ENCODE data around the gene TAS2R46.
"Not testable (repeated sequence)": the region's sequence is repeated elsewhere in the genome, so short reads cannot be mapped to it uniquely, and the experiment has no call there.

Gene TAS2R46

GRCh38 chr12:11062194-11062593 is at the start of gene TAS2R46:
Gene TAS2R46 (minus strand): TSS chr12:11062294. CDS start chr12:11062294, 0 bp downstream.
- DNase-seq (ENCODE audit: low read depth, low spot score), result not testable (repeated sequence)

GRCh38 chr12:11111213-11111612 is 49.1 kb upstream of the TAS2R46 start:
- DNase-seq (ENCODE audit: low read depth, low spot score), result not testable (repeated sequence)

- DNase-seq (ENCODE audit: low read depth, low spot score), result no peak
These were observed 46.8 kb upstream of the TAS2R46 start for GRCh38 chr12:11108862-11109261.

- no peak for DNase-seq (ENCODE audit: low read depth, low spot score)
These were observed 45.6 kb upstream of the TAS2R46 start for GRCh38 chr12:11107719-11108118.

GRCh38 chr12:11106288-11106687 is 44.2 kb upstream of the TAS2R46 start:
- no peak for DNase-seq (ENCODE audit: low read depth, low spot score)

GRCh38 chr12:11105546-11105945 is 43.5 kb upstream of the TAS2R46 start:
- no peak for DNase-seq (ENCODE audit: low read depth, low spot score)

- not testable (repeated sequence) for DNase-seq (ENCODE audit: low read depth, low spot score)
These were observed 32.8 kb upstream of the TAS2R46 start for GRCh38 chr12:11094910-11095309.

- no peak for DNase-seq (ENCODE audit: low read depth, low spot score)
These were observed 30.0 kb upstream of the TAS2R46 start, which contains the start of gene TAS2R43 for GRCh38 chr12:11092128-11092527. Gene TAS2R43 (minus strand): TSS chr12:11092313. CDS start chr12:11092229, 84 bp downstream.

- DNase-seq (ENCODE audit: low read depth, low spot score), result no peak
These were observed 27.2 kb upstream of the TAS2R46 start for GRCh38 chr12:11089246-11089645.

- DNase-seq (ENCODE audit: low read depth, low spot score), result no peak
These were observed 23.3 kb upstream of the TAS2R46 start for GRCh38 chr12:11085419-11085818.

GRCh38 chr12:11081987-11082386 is 19.9 kb upstream of the TAS2R46 start:
- no peak for DNase-seq (ENCODE audit: low read depth, low spot score)

- DNase-seq (ENCODE audit: low read depth, low spot score), result no peak
These were observed 16.2 kb upstream of the TAS2R46 start for GRCh38 chr12:11078246-11078645.

- DNase-seq (ENCODE audit: low read depth, low spot score), result no peak
These were observed 13.5 kb upstream of the TAS2R46 start for GRCh38 chr12:11075642-11076041.

- DNase-seq (ENCODE audit: low read depth, low spot score), result no peak
These were observed 9.3 kb upstream of the TAS2R46 start for GRCh38 chr12:11071414-11071813.

- no peak for DNase-seq (ENCODE audit: low read depth, low spot score)
These were observed 8.9 kb upstream of the TAS2R46 start for GRCh38 chr12:11070999-11071398.

GRCh38 chr12:11069854-11070365 is 7.8 kb upstream of the TAS2R46 start:
- DNase-seq (ENCODE audit: low read depth, low spot score), result no peak

GRCh38 chr12:11067514-11067913 is 5.4 kb upstream of the TAS2R46 start:
- no peak for DNase-seq (ENCODE audit: low read depth, low spot score)

GRCh38 chr12:11059784-11060183 is 2.3 kb downstream of the TAS2R46 start:
- no peak for DNase-seq (ENCODE audit: low read depth, low spot score)

GRCh38 chr12:11059041-11059440 is 3.1 kb downstream of the TAS2R46 start:
- DNase-seq (ENCODE audit: low read depth, low spot score), result no peak

- DNase-seq (ENCODE audit: low read depth, low spot score), result no peak
These were observed 6.8 kb downstream of the TAS2R46 start for GRCh38 chr12:11055306-11055705.

GRCh38 chr12:11049806-11050531 is 12.1 kb downstream of the TAS2R46 start:
- not testable (repeated sequence) for DNase-seq (ENCODE audit: low read depth, low spot score)

- DNase-seq (ENCODE audit: low read depth, low spot score), result not testable (repeated sequence)
These were observed 20.7 kb downstream of the TAS2R46 start for GRCh38 chr12:11041366-11041765.

GRCh38 chr12:11040162-11040561 is 21.9 kb downstream of the TAS2R46 start:
- DNase-seq (ENCODE audit: low read depth, low spot score), result no peak
